Measurements from ENCODE around the gene RFPL1. TPM values are rescaled to one million over a fixed set of nuclear protein-coding genes. Genes with fewer than 3 reads are reported as not detected.

The RFPL1 gene
- total and polyA plus RNA-seq, 2 experiments from 2014 or later = not detected

Small RNA genes lying within 50 kb of the gene (small RNA-seq; reads per million reads assigned to genes)
- not detected for gene AC000041.1 (ENCODE audit: low replicate concordance)

Other genes with a start within 250 kb of the RFPL1 start
- 13.2 and 13.4 TPM in 2 replicates for gene EMID1, start 232.7 kb upstream of the RFPL1 start, total RNA-seq (2014; rRNA removed; shearing (Covaris generic))
- gene EMID1, start 232.7 kb upstream of the RFPL1 start, polyA plus RNA-seq (2016; fragmentation: Nextera tagmentation; extraction: Ambion mirVana) = 3.0 and 3.5 TPM in 2 replicates
- 95.6 and 115 TPM in 2 replicates for gene RHBDD3, start 170.6 kb upstream of the RFPL1 start, total RNA-seq (2014; rRNA removed; shearing (Covaris generic))
- 55.0 and 60.3 TPM in 2 replicates for gene RHBDD3, start 170.6 kb upstream of the RFPL1 start, polyA plus RNA-seq (2016; fragmentation: Nextera tagmentation; extraction: Ambion mirVana)
- 390 and 427 TPM in 2 replicates for gene EWSR1, start 170.3 kb upstream of the RFPL1 start, total RNA-seq (2014; rRNA removed; shearing (Covaris generic))
- 382 and 391 TPM in 2 replicates for gene EWSR1, start 170.3 kb upstream of the RFPL1 start, polyA plus RNA-seq (2016; fragmentation: Nextera tagmentation; extraction: Ambion mirVana)
- 4.9 and 9.5 TPM in 2 replicates for gene GAS2L1, start 131.9 kb upstream of the RFPL1 start, total RNA-seq (2014; rRNA removed; shearing (Covaris generic))
- 3.7 and 5.2 TPM in 2 replicates for gene GAS2L1, start 131.9 kb upstream of the RFPL1 start, polyA plus RNA-seq (2016; fragmentation: Nextera tagmentation; extraction: Ambion mirVana)
- 0.54 and 3.0 TPM in 2 replicates for gene RASL10A, start 122.9 kb upstream of the RFPL1 start, total RNA-seq (2014; rRNA removed; shearing (Covaris generic))
- 0.99 and 1.6 TPM in 2 replicates for gene RASL10A, start 122.9 kb upstream of the RFPL1 start, polyA plus RNA-seq (2016; fragmentation: Nextera tagmentation; extraction: Ambion mirVana)
- 67.5 and 74.4 TPM in 2 replicates for gene AP1B1, start 50.0 kb upstream of the RFPL1 start, total RNA-seq (2014; rRNA removed; shearing (Covaris generic))
- gene AP1B1, start 50.0 kb upstream of the RFPL1 start, polyA plus RNA-seq (2016; fragmentation: Nextera tagmentation; extraction: Ambion mirVana) = 19.5 TPM in 2 replicates
- 2.4 and 2.8 TPM in 2 replicates for gene NEFH, start 41.6 kb downstream of the RFPL1 start, total RNA-seq (2014; rRNA removed; shearing (Covaris generic))
- gene NEFH, start 41.6 kb downstream of the RFPL1 start, polyA plus RNA-seq (2016; fragmentation: Nextera tagmentation; extraction: Ambion mirVana) = 4.6 and 6.3 TPM in 2 replicates
- gene THOC5, start 115.2 kb downstream of the RFPL1 start, total RNA-seq (2014; rRNA removed; shearing (Covaris generic)) = 50.3 and 53.4 TPM in 2 replicates
- 24.3 and 24.6 TPM in 2 replicates for gene THOC5, start 115.2 kb downstream of the RFPL1 start, polyA plus RNA-seq (2016; fragmentation: Nextera tagmentation; extraction: Ambion mirVana)
- 136 and 154 TPM in 2 replicates for gene NIPSNAP1, start 142.5 kb downstream of the RFPL1 start, total RNA-seq (2014; rRNA removed; shearing (Covaris generic))
- gene NIPSNAP1, start 142.5 kb downstream of the RFPL1 start, polyA plus RNA-seq (2016; fragmentation: Nextera tagmentation; extraction: Ambion mirVana) = 72.0 and 80.3 TPM in 2 replicates
- 50.6 and 54.5 TPM in 2 replicates for gene NF2, start 165.1 kb downstream of the RFPL1 start, total RNA-seq (2014; rRNA removed; shearing (Covaris generic))
- gene NF2, start 165.1 kb downstream of the RFPL1 start, polyA plus RNA-seq (2016; fragmentation: Nextera tagmentation; extraction: Ambion mirVana) = 14.4 and 15.0 TPM in 2 replicates